Stomach (tissue), 9 donors: ENCODE results near the gene WNT3A. TPM values are rescaled to one million over a fixed set of nuclear protein-coding genes. Genes with fewer than 3 reads are reported as not detected.
A peak's percentile ranks its signal among the peaks of the same experiment; 100 is the strongest.

ENCODE experiments used
- DNase-seq, 2 donors: peaks; one replicate each; pipeline versions ENCODE4 v3.0.0 to v3.0.0-alpha.2; 2013 to 2019
- H3K27ac ChIP-seq, 5 donors: fragments of 200-600 bp in 4 of 5; sonication (generic) in 4 of 5; one replicate each; pipeline ENCODE4 v1.5.1; 2013 to 2019; ENCODE audit warnings: mild to moderate bottlenecking in 1 of 5, moderate library complexity in 1 of 5
- H3K27me3 ChIP-seq, 3 donors: fragments of 200-600 bp; sonication (generic); one replicate each; pipeline ENCODE4 v1.5.1; 2017 to 2019; ENCODE audit warnings: mixed run types in 1 of 3
- H3K36me3 ChIP-seq, 4 donors: fragments of 200-600 bp; sonication (generic); 1 replicate in 3 of 4; 2 replicates in 1 of 4; pipeline ENCODE4 v1.5.1; 2016 to 2019
- H3K4me1 ChIP-seq, 4 donors: fragments of 200-600 bp; sonication (generic); one replicate each; pipeline ENCODE4 v1.5.1; 2016 to 2019
- H3K4me3 ChIP-seq, 4 donors: fragments of 200-600 bp; sonication (generic) in 3 of 4; one replicate each; pipeline ENCODE4 v1.5.1; 2016 to 2019; ENCODE audit warnings: mild to moderate bottlenecking in 1 of 4
- H3K9me3 ChIP-seq, 4 donors: fragments of 200-600 bp; sonication (generic); one replicate each; pipeline ENCODE4 v1.5.1; 2016 to 2019
- EP300 ChIP-seq: sonication (generic); formaldehyde crosslinking; IDR thresholded peaks from one replicate; pipeline ENCODE4 v1.6.1; 2017; ENCODE audit warnings: antibody characterized with exemption
- POLR2A ChIP-seq, 4 donors: fragments of 450-650 bp; IDR thresholded peaks; one replicate each; pipeline ENCODE4 v1.6.1; 2016; ENCODE audit warnings: antibody characterized with exemption in 4 of 4, control low read depth in 2 of 4, mild to moderate bottlenecking in 1 of 4, moderate library complexity in 1 of 4
- POLR2AphosphoS5 ChIP-seq, 3 donors: sonication (generic); formaldehyde crosslinking; IDR thresholded peaks; one replicate each; pipeline ENCODE4 v1.6.1; 2016; ENCODE audit warnings: antibody characterized with exemption in 3 of 3
- WGBS, 5 donors: extraction: QIAGEN DNeasy Blood & Tissue Kit in 3 of 5; methylation state at CpG; one replicate each; pipeline versions ENCODE4 v1.1.5 to v1.1.7; 2013 to 2018; 5-methylcytosine and 5-hydroxymethylcytosine counted together
- intact Hi-C: fragments of 100-400 bp; cut with DNase I; formaldehyde crosslinking; loops from one replicate; pipeline ENCODE4 v1.15.1; 2023; ENCODE audit warnings: low total_unique reads
- polyA plus RNA-seq, 3 donors: library from polyadenylated mRNA; stranded (reverse); fragments of 200-250 nt; gene quantifications; one replicate each; pipeline ENCODE4 v1.2.3, GENCODE V29; 2013
- total RNA-seq, 5 donors: library from RNA; depleted of rRNA; stranded (reverse); fragments of >200 nt; gene quantifications; one replicate each; pipeline versions ENCODE4 v1.1.0 to v1.2.3, GENCODE V29; 2014 to 2016
- TF ChIP-seq, protein P1 (sequence below), 7 experiments: fragments of 450-650 bp in 4 of 7; fragments of 200-600 bp in 3 of 7; sonication (generic) in 3 of 7; IDR thresholded peaks; one replicate each; pipeline ENCODE4 v1.5.1; 2016 to 2019; ENCODE audit warnings: antibody characterized with exemption in 7 of 7, control low read depth in 2 of 7, mild to moderate bottlenecking in 1 of 7
- donor health status: healthy with polysubstance abuse.
- donor health status: Bipolar disorder and iron deficiency.
- donor health status: healthy.

WNT3A gene
- total and polyA plus RNA-seq, 8 donors: 0.31 to 0.90 TPM; not detected in 6

GRCh38 chr1:228058949-228059633 is 52.3 kb downstream of the WNT3A start:
- TF ChIP-seq POLR2AphosphoS5 (IDR thresholded peaks at IDR 0.05) (no peak), POLR2A (IDR thresholded peaks at IDR 0.05) (no peak), EP300 (no peak)
- TF ChIP-seq, protein P1, sequence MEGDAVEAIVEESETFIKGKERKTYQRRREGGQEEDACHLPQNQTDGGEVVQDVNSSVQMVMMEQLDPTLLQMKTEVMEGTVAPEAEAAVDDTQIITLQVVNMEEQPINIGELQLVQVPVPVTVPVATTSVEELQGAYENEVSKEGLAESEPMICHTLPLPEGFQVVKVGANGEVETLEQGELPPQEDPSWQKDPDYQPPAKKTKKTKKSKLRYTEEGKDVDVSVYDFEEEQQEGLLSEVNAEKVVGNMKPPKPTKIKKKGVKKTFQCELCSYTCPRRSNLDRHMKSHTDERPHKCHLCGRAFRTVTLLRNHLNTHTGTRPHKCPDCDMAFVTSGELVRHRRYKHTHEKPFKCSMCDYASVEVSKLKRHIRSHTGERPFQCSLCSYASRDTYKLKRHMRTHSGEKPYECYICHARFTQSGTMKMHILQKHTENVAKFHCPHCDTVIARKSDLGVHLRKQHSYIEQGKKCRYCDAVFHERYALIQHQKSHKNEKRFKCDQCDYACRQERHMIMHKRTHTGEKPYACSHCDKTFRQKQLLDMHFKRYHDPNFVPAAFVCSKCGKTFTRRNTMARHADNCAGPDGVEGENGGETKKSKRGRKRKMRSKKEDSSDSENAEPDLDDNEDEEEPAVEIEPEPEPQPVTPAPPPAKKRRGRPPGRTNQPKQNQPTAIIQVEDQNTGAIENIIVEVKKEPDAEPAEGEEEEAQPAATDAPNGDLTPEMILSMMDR (IDR thresholded peaks at IDR 0.05): no peak
- Histone ChIP-seq H3K4me3 (peak overlapping the region; percentile 36 to 59 (median 44)), H3K36me3 (no peaks in the 10 kb centered on the region), H3K4me1 (peaks cover 20 to 27% (median 25%) of the 10 kb centered on the region in 4 donors), H3K27ac (peak overlapping the region in 4 of 5 donors; percentile 4 to 76 (median 64)), H3K9me3 (peaks cover 0 to 4% (median 1%) of the 10 kb centered on the region in 4 donors), H3K27me3 (peaks cover 11 to 75% (median 55%) of the 10 kb centered on the region in 3 donors)
- peak in 1 of 2 donors; percentile 79 for DNase-seq
- WGBS, 5 donors: 4 to 13% (median 6%) methylated on average over 37 to 66 of the region's 66 CpGs
- intact Hi-C loops: no loop called here

GRCh38 chr1:228059634-228060457 is 53.0 kb downstream of the WNT3A start:
- Histone ChIP-seq H3K36me3 (no peaks in the 10 kb centered on the region), H3K4me3 (peak overlapping the region; percentile 36 to 59 (median 44)), H3K27me3 (peaks cover 11 to 77% (median 62%) of the 10 kb centered on the region in 3 donors), H3K9me3 (no peaks in the 10 kb centered on the region), H3K4me1 (peaks cover 20 to 27% (median 25%) of the 10 kb centered on the region in 4 donors), H3K27ac (peak overlapping the region; percentile 56 to 76 (median 72))
- TF ChIP-seq EP300: no peak
- TF ChIP-seq, protein P1 (IDR thresholded peaks at IDR 0.05): no peak
- TF ChIP-seq POLR2A (IDR thresholded peaks at IDR 0.05): no peak
- TF ChIP-seq POLR2AphosphoS5 (IDR thresholded peaks at IDR 0.05): no peak
- WGBS, 5 donors: 2 to 12% (median 3%) methylated on average over 18 to 33 of the region's 33 CpGs
- intact Hi-C loops: no loop called here
- DNase-seq: peak; percentile 92 to 100

- TF ChIP-seq, protein P1 (IDR thresholded peaks at IDR 0.05): peak in 1 of 7 experiments; percentile 4
- TF ChIP-seq POLR2AphosphoS5 (IDR thresholded peaks at IDR 0.05): no peak
- H3K36me3 ChIP-seq: no peaks in the 10 kb centered on the region
- peaks cover 20 to 27% (median 25%) of the 10 kb centered on the region in 4 donors for H3K4me1 ChIP-seq
- intact Hi-C loops: no loop called here
- WGBS, 5 donors: 14 to 32% (median 20%) methylated on average over 24 to 34 of the region's 34 CpGs
- peak; percentile 47 to 58 for DNase-seq
- no peaks in the 10 kb centered on the region for H3K9me3 ChIP-seq
- peak overlapping the region; percentile 36 to 59 (median 44) for H3K4me3 ChIP-seq
- H3K27me3 ChIP-seq: peaks cover 11 to 85% (median 69%) of the 10 kb centered on the region in 3 donors
- H3K27ac ChIP-seq: peak overlapping the region; percentile 56 to 76 (median 72)
Observed at GRCh38 chr1:228060458-228061190, 53.8 kb downstream of the WNT3A start.
